GM23338 (cell line): ENCODE data around the gene SBF2.

Source experiments
- CREB1 ChIP-seq: fragments of 250-450 bp; sonication (Bioruptor Pico); IDR thresholded peaks from 2 replicates; pipeline ENCODE4 v1.5.0; 2020; ENCODE audit warnings: low read depth, mild to moderate bottlenecking, moderate library complexity
- EZH2 ChIP-seq: fragments of 200-600 bp; sonication (generic); IDR thresholded peaks from one replicate; pipeline ENCODE4 v1.8.0; 2017; ENCODE audit warnings: antibody characterized with exemption, mild to moderate bottlenecking, low read depth; ENCODE audit not compliant: unreplicated experiment
- EZH2phosphoT487 ChIP-seq: fragments of 200-600 bp; sonication (generic); IDR thresholded peaks from one replicate; pipeline ENCODE4 v1.8.1; 2018; ENCODE audit warnings: antibody characterized with exemption; ENCODE audit not compliant: unreplicated experiment
- JUNB ChIP-seq: IDR thresholded peaks from one replicate; pipeline ENCODE4 v1.6.1; 2016; ENCODE audit warnings: antibody characterized with exemption; ENCODE audit not compliant: unreplicated experiment
- NANOG ChIP-seq: IDR thresholded peaks from 2 replicates; pipeline ENCODE4 v1.6.1; 2016; ENCODE audit warnings: antibody characterized with exemption, borderline replicate concordance
- POLR2AphosphoS5 ChIP-seq: IDR thresholded peaks from 2 replicates; pipeline ENCODE4 v1.6.1; 2016; ENCODE audit warnings: antibody characterized with exemption, low read depth
- STAT1 ChIP-seq: IDR thresholded peaks from one replicate; pipeline ENCODE4 v1.6.1; 2016; ENCODE audit warnings: antibody characterized with exemption; ENCODE audit not compliant: unreplicated experiment
- ZNF114 ChIP-seq: fragments of 250-450 bp; sonication (Bioruptor Pico); IDR thresholded peaks from 2 replicates; pipeline ENCODE4 v1.5.0; 2020; ENCODE audit warnings: mild to moderate bottlenecking, moderate library complexity
- ZNF331 ChIP-seq: fragments of 250-450 bp; sonication (Bioruptor Pico); IDR thresholded peaks from 2 replicates; pipeline ENCODE4 v1.5.0; 2020; ENCODE audit warnings: low read depth, mild to moderate bottlenecking, moderate library complexity
- TF ChIP-seq, protein P1 (sequence below), 2 experiments: fragments of 200-600 bp in 1 of 2; sonication (generic) in 1 of 2; conservative IDR thresholded peaks; 2 replicates each; pipeline versions ENCODE4 v1.5.1 to v1.6.1; 2016 to 2017; ENCODE audit warnings: antibody characterized with exemption in 2 of 2, low read depth in 2 of 2, mild to moderate bottlenecking in 2 of 2, moderate library complexity in 1 of 2
- TF ChIP-seq, protein P2 (sequence below): IDR thresholded peaks from 2 replicates; pipeline ENCODE4 v1.6.1; 2016; ENCODE audit warnings: antibody characterized with exemption
- TF ChIP-seq, protein P3 (sequence below): IDR thresholded peaks from one replicate; pipeline ENCODE4 v1.6.1; 2018; ENCODE audit warnings: antibody characterized with exemption; ENCODE audit not compliant: unreplicated experiment

DNA sequence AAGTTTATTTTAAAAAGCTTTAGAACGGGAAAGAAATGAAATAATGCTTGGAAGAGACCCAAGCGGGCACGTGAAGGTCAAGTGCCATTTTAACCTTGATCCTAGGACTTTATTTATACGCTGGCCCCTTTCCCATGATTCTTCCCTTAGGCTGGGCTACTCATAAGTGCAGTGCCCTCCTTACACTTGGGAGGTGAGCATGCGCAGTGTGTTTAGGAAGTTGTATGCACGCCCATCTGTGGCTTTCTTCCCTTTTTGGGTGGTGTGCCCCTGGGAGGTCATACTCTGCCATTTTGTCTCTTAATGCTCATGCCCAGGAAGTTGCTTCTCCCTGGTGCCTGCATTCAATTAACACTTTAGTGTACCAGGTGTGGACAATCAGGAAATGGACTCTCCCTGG is 390.4 kb downstream of the SBF2 start:
- TF ChIP-seq EZH2 (no peak), ZNF331 (CRISPR knock-in tag) (no peak), EZH2phosphoT487 (no peak), POLR2AphosphoS5 (no peak), CREB1 (CRISPR knock-in tag) (no peak), NANOG (no peak), ZNF114 (CRISPR knock-in tag) (no peak), STAT1 (no peak), JUNB (no peak)
- TF ChIP-seq, protein P1, sequence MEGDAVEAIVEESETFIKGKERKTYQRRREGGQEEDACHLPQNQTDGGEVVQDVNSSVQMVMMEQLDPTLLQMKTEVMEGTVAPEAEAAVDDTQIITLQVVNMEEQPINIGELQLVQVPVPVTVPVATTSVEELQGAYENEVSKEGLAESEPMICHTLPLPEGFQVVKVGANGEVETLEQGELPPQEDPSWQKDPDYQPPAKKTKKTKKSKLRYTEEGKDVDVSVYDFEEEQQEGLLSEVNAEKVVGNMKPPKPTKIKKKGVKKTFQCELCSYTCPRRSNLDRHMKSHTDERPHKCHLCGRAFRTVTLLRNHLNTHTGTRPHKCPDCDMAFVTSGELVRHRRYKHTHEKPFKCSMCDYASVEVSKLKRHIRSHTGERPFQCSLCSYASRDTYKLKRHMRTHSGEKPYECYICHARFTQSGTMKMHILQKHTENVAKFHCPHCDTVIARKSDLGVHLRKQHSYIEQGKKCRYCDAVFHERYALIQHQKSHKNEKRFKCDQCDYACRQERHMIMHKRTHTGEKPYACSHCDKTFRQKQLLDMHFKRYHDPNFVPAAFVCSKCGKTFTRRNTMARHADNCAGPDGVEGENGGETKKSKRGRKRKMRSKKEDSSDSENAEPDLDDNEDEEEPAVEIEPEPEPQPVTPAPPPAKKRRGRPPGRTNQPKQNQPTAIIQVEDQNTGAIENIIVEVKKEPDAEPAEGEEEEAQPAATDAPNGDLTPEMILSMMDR (conservative IDR thresholded peaks at IDR 0.05; ENCODE audit: low read depth in 2 of 2), result no peak
- TF ChIP-seq, protein P2, sequence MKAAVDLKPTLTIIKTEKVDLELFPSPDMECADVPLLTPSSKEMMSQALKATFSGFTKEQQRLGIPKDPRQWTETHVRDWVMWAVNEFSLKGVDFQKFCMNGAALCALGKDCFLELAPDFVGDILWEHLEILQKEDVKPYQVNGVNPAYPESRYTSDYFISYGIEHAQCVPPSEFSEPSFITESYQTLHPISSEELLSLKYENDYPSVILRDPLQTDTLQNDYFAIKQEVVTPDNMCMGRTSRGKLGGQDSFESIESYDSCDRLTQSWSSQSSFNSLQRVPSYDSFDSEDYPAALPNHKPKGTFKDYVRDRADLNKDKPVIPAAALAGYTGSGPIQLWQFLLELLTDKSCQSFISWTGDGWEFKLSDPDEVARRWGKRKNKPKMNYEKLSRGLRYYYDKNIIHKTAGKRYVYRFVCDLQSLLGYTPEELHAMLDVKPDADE, result no peak
- TF ChIP-seq, protein P3, sequence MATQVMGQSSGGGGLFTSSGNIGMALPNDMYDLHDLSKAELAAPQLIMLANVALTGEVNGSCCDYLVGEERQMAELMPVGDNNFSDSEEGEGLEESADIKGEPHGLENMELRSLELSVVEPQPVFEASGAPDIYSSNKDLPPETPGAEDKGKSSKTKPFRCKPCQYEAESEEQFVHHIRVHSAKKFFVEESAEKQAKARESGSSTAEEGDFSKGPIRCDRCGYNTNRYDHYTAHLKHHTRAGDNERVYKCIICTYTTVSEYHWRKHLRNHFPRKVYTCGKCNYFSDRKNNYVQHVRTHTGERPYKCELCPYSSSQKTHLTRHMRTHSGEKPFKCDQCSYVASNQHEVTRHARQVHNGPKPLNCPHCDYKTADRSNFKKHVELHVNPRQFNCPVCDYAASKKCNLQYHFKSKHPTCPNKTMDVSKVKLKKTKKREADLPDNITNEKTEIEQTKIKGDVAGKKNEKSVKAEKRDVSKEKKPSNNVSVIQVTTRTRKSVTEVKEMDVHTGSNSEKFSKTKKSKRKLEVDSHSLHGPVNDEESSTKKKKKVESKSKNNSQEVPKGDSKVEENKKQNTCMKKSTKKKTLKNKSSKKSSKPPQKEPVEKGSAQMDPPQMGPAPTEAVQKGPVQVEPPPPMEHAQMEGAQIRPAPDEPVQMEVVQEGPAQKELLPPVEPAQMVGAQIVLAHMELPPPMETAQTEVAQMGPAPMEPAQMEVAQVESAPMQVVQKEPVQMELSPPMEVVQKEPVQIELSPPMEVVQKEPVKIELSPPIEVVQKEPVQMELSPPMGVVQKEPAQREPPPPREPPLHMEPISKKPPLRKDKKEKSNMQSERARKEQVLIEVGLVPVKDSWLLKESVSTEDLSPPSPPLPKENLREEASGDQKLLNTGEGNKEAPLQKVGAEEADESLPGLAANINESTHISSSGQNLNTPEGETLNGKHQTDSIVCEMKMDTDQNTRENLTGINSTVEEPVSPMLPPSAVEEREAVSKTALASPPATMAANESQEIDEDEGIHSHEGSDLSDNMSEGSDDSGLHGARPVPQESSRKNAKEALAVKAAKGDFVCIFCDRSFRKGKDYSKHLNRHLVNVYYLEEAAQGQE, result no peak
